Inflammatory macrophage treated with lipopolysaccharide for 4 hours (primary cell): ENCODE results near the gene RNASEH1.
"Not testable (repeated sequence)": the region's sequence is repeated elsewhere in the genome, so short reads cannot be mapped to it uniquely, and the experiment has no call there.

Experiments used
- DNase-seq: peaks from one replicate; pipeline ENCODE4 v3.0.0-alpha.2; 2020

The RNASEH1 gene

DNA sequence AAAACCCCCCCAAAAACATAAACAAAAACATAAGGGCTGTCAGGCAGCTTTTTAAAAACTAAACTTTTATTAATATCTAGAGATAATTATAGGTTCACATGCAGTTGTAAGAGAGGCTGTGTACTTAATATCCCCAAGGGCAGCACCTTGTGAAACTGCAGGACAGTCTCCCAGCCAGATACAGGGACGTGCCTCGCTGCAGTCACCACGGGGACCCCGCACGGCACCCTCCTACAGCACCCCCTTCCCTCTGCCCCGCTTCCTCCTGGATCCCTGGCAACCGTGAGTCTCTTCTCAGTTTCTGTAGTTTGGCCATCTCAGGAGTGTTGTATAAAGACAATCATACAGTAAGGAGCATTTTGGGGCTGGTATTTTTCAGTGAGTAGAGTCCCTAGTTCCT is 30.0 kb upstream of the RNASEH1 start:
- no peak for DNase-seq

DNA sequence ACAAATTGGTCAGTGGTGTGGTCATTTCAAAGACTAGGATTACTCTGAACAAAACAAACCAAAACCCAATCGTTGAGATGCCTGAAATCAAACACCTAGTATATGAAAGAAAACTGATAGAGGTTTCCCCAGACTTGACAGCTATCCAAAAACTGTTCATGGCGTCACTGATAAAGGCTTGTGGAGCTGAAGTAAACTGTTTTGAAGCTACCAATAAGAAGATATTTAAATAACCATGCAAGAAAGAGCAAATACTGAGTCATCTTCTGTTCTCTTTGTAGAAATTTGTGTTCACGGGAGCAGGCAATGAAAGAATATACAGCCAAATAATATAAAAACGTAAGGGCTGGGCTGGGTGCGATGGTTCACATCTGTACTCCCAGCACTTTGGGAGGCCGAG is 29.3 kb upstream of the RNASEH1 start:
- no peak for DNase-seq

DNA sequence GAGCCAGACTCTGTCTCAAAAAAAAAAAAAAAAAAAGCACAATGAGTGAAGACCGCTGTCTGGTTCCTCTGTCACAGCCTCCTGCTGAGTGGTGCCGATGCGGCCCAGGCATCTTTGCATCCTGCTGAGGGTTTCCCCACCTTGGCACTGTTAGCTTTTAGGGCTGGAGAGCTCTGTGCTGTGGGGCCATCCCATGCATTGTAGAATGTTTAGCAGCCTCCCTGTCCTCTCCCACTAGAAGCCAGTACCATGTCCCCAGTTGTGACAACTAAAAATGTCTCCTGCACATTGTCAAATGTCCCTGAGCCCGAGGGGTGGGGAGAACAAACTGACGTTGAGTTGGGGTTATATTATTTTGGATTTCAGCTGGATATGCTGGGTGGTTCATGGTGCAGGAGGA is 28.9 kb upstream of the RNASEH1 start:
- no peak for DNase-seq

DNA sequence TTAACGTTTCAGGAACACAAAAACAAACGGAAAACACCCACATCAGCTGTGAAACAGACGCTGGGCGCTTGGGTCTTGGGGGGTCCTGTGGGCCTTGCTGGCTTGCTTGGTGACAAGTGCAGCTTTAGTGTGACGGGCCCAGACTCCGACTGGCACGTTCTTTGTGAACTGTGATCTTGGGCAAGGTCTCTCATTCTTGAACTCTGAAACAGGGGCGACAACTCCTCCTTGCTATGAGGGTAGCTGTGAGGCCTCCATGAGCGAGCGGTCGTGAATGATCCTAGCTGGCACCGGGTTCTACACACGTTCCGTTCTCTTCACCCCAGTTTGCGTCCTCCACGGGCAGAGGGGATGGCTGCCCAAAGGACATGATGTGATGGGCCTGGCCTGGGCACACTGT is 28.1 kb upstream of the RNASEH1 start:
- DNase-seq: no peak

DNA sequence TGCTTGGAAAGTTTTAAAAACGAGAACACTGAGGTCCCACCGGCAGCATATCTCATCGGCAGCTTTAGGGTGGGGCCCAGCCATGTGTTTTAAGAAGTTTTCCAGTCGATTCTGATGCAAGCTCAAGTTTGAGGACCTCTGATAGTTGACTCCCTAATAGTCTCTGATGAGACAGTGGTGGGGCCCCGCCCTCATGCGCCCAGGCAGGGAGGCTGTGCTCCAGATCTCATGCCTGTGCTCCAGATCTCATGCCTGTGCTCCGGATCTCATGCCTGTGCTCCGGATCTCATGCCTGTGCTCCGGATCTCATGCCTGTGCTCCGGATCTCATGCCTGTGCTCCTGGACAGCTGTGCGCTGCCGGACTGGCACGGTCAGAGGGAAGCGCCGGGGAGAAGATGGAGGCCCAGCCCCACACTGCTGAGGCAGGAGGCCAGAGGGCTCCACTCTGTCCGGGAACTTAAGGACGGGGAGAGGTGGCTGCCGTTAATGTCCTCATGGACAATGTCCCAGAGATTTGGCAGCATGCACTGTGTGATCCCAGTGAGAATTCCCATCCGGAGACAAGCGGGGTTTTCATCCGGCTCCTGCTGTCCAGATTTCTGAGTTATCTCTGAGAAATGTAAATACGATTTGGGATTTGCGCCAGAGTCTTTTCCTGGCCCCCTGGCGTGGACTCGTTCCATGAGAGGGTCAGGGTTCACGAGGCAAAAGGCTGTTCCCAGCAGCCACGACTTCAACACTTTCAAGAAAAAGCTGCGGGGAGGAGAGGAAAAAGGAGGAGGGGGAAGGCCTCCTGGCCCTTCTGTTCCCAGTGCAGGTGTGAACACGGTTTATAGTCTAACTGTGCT is 27.4 kb upstream of the RNASEH1 start:
- DNase-seq: no peak

DNA sequence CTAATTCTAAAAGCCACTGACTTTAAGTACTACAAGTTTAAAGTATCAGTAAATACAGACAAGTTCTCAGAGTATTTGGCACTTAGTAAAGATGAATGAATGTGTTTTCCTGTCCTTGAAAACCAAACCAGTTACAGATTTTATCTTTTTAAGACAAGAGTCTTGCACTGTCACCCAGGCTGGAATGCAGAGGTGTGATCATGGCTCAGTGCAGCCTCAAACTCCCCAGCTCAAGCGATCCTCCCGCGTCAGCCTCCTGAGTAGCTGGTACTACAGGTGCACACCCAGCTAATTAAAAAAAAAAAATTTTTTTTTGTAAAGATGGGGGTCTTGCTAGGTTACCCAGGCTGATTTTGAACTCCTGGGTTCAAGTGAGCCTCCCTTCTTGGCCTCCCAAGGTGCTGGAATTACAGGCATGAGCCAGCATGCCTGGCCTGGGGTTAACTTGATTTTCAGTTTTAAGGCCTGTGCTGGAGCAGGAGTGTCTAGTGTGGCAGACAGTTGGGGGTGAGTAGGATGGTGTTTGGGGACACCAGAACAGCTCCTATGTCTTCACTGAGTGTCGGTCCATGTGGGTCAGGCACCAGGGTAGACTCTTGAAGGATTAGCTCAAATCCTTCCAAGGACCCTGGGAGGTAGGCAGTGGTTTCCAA is 26.6 kb upstream of the RNASEH1 start:
- DNase-seq: no peak

DNA sequence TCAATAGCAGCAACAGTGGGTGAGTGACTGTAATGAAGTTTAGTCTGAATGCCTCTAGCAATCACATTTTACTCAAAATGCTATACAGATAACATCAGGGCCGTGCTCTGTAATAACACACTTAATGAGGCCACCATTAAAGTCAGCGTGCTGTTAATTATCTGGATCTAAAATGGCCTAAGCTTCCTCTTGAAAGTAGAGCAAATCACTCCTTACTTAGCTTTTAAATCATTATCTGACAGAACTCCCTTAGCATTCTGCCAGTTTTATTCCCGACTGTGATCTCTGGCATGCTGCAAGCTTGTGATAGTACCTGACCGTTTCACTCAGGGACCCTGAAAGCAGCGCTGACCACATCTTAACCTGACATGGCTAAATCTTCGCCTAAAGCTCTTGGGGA is 25.9 kb upstream of the RNASEH1 start:
- DNase-seq: no peak

DNA sequence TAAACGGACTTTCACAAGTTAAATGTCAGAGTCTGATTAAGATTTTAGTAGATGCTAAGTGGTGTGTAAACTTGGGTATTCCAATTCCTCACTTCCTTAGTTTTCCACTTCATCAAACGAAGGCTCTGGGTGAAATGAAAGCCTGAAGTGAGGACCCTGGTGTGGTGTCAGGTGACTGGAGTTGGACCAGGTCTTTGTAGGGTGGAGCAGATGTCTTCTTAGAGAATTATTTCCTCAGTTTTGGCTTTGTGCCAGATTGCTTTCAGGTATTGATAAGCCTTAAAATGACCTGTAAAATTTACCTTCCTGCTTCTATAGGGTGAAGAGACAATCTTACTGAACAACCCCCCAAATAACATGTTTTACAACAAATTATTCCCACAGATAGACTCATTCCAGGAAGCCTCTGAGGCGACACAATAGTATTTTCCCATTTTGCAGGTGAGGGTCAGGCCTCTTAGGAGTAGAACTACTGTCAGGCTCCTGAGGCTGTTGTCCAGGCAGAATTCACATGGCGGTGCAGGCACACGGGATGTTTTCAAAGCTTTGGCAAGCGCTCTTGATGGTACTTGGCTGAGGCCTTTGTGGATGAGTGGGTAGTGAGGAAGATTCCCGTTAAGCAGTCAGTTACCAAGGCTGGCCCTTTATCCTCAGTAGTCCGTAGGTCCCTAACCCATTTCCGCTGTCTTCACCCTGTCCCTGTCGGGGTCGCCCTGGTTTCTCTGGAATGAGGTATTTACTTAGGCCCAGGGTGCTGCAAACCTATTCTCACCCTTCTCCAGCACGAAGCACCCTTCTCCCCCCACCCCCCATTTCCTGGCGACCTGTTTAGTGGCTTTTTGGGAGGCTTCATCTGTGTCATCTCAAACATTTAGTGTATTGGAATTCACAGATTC is 23.5 kb upstream of the RNASEH1 start:
- no peak for DNase-seq

DNA sequence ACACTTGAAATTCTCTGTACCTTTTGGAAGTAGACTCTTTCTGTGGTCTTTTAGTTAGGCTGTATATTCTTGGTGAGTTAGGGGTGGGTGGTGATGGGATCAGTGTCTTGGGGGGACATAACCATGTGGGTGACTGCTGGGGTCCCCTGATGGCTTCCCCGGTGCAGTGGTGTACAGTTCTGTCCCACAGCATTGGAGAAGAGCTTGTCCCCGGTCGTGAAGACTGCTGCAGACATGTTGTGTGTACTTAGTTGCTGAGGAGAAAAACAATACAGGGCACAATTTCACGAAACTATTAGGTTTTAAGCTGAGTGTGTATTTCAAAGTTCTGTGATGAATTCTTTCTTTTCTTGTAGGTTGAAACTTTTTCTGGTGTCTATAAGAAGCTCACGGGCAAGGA is 22.3 kb upstream of the RNASEH1 start:
- DNase-seq: no peak

DNA sequence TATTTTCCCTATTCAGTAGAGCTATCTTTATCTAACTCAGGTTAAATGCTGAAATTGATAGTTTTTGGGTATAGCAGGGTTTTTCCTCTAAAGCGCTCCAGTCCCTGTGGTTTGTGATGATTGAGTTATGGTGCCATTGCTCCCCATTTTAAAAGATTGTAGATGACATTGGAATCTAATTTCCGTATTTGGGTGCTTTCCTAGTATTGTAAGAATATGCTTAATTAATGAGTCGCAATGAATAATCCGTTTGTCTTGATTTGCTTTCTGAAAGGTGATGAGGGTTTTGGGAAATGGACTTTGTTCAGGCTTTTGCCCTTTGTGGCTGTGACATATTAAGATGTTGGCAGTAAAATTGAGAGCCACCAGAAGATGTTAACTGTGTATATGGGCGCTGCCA is 20.9 kb upstream of the RNASEH1 start:
- no peak for DNase-seq

DNA sequence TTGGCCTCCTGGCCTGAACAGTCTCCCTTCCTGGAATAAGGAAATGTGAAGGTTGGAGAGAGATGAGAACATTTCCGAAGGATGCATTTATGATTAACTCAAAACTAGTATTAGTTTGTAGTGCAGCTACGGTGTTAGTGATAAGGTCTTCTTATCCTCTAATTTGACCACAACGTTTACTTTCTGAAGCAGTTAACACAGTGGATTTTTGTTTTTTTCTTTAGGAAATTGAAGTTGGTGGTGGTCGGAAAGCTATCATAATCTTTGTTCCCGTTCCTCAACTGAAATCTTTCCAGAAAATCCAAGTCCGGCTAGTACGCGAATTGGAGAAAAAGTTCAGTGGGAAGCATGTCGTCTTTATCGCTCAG is 18.1 kb upstream of the RNASEH1 start:
- not testable (repeated sequence) for DNase-seq

DNA sequence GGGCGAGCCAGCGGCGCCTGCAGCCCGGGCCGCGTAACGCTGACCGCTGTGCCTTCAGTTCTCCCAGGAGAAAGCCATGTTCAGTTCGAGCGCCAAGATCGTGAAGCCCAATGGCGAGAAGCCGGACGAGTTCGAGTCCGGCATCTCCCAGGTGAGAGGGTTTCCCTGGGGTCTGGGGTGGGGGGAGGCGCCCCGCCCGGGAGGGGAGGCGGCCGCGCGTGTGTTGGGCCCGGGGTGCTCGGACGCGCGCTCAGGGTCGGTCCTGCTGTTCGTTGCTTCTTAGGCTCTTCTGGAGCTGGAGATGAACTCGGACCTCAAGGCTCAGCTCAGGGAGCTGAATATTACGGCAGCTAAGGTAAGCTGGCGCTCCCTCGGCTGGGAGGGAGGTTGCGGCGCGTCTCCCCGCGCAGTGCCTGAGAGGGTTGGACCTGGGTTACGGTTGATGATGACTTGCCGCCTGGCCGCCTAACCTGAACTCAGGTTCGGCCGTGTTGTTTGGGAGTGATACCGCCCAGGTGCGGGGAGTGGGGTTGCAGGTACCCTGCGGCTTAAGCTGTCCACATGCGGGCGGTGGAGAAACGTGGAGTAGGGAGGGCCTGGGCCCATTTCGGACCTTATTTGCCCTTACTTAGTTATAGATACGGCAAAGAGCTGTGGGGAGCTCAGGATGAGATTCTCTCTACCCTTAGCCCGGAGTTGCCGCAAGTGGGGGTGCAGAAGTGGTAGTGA is 17.6 kb upstream of the RNASEH1 start:
- peak; percentile 10 for DNase-seq

DNA sequence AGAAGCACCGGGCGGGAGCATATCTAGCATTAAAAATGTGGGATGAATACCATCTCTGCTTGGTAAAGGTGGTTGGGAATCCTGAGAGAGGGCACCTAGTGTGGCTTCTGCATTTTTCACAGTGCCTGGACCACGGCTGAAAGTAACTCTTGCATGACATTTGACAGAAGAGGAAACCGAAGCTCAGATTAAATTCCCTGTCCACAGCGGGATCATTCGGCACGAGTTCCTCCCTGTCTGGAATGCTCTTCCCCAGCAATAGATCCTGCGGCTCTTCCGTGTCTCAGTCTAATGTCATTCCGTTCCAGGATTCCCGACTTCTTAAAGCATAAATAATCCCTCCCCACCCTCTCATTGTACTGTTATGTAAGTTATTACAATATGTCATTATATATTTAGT is 16.0 kb upstream of the RNASEH1 start:
- no peak for DNase-seq

DNA sequence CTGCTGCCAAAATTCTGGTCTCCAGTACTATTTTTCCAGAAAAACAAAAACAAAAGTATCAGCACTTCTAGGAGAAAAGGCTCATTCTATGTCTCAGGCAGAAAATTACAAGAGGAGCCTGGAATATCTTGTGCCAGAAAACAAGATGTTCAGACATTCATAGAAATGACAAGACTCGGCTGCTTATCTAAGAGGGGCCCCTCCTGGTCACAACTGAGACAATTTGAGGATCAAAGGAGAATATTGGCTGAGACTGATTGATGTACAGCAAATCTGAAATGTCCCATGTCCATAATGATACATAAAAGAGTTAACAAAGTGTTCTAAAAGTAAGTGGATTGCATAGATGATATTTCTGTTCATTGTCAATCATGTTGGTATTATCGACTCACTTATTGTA is 14.5 kb upstream of the RNASEH1 start:
- DNase-seq: no peak

DNA sequence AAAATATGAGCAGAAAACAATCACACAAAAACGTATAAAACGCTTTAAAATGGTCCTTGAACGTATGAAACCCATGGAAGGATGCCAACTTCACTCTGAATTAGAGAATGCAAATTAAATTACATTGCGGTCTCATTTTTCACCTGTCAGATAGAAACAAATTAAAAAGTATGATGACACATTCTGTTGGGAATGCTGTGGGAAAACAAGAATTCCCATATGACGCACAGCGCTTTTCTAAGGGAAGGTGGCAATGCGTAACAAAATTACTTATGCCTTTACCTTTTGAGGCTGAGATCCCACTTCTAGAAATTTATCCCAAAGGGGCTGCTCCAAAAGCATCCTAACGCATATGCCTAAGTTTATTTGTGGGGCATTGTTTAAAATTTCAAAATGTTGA is 13.2 kb upstream of the RNASEH1 start:
- no peak for DNase-seq

DNA sequence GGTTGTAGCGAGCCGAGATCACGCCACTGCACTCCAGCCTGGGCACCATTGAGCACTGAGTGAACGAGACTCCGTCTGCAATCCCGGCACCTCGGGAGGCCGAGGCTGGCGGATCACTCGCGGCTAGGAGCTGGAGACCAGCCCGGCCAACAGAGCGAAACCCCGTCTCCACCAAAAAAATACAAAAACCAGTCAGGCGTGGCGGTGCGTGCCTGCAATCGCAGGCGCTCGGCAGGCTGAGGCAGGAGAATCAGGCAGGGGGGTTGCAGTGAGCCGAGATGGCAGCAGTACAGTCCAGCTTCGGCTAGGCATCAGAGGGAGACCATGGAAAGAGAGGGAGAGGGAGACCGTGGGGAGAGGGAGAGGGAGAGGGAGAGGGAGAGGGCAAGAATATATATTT is 11.5 kb upstream of the RNASEH1 start:
- DNase-seq: not testable (repeated sequence)

DNA sequence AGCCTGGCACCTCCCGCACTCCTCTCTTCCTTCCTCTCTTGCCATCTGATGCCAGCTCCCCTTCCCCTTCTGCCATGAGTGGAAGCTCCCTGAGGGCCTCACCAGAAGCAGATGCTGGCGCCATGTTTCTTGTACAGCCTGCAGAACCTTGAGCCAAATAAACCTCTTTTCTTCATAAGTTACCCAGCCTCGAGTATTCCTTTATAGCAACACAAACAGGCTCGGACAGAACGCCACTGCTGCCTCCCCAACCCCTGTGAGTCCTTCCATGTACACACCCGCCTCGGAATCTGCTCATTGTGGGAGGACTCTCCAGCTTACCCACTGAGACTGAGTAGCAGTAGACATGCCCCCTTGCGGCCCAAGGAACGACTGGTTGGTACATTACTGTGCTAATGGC is 8.7 kb upstream of the RNASEH1 start:
- no peak for DNase-seq

DNA sequence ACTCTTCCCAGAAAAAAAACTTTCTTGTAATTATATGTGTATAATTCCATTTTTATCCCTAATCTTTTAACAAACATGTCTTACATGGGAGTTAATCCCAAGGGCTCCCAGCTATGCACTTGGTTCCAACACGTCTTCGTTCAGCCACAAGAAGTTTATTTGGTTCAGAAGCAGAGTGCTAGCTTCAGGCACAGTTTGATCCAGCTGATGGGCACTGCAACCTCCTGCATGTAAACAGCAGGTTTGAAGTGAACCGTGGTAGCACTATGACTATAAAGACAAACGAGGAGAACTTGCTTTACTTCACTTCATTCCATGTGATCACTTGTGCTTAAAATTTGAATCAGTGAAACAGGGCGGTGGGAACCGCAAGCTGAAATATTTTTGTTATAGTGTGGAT is 7.0 kb upstream of the RNASEH1 start:
- no peak for DNase-seq

DNA sequence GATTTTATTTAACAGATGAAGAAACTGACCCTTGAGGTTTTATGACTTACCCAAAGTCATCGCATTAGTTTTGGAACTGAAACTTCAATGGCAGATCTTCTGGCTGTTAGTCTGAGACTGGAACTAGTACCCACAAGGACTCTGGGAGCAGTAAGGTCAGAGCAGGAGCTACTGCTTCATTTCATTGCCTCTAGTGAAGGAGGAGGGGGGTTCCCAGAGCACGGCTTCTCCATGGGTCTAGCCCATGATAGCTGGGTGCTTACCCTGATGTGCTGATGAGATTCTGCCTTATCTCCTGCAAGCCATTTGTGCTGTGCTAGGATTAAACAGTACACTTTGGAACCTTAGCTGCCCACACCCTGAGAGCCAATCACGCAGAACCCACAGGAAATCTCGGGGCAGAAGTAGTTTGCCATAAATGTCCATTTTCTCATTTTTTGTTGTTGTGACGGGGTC is 5.4 kb upstream of the RNASEH1 start:
- no peak for DNase-seq

DNA sequence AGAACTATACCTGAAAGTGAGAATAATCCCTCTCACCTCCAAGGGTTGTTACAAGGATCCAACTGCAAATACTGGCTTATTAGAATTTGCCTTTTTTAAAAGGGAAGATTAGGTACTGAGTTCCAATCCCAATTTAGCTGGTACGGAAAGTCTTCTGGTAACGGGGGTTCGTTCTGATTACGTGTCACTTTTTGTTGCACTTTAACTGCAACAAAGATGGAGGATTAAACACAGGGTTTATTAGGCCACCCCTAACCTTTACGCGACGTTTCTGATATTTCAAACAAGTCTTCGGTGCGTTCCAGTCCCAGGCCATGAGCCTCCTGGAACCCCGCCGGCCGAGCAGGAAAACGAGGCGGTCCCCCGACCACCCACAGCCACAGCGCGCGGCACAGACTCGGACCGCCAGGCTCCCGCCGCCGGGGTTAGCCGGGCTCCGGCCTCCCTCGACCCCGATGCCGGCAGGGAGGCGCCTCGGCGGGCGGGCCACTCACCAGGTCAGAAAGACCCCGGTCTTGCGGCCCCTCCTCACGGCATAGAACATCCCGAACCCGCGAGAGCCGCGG is 411 bp downstream of the RNASEH1 start:
- peak; percentile 14 for DNase-seq

DNA sequence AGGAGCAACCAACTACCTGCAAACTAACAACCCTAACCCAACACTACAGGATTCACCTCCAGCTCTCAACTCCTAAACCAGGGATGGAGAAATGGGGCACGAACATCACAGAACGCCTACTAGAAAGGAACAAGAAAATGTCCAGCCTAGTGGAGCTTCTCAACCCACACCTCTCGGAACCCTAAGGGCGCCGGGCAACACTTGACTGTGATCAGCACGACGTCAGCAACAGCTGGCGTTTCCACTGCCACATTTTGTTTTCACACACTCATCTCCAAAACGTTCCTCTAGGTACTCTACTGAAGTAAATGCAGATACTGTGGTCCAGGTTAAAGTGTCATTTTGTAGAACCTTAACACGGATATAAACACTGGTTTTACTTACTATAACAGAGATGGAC is 4.2 kb downstream of the RNASEH1 start:
- DNase-seq: no peak

DNA sequence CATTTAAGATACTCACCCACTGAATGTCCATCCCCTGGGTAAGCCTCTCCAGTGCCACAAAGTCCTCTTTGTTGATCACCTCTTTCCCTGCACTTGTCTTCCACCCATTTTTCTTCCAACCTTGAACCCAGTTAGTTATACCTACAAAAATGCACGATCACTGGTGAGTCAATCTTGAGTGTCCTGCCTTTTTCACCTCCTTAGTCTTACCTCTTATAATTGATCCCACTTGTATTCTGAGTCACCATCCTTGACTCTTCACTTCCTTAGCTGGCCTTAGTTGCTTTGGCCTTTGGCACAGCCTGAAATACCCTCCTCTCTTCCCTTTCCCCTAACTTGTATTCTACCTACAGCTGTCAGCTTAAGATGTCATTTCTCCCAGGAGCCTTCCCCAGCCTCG is 10.2 kb downstream of the RNASEH1 start:
- no peak for DNase-seq
